Cortex of kidney (tissue), 1 donor: ENCODE data around the gene ECI2.
"Not testable (repeated sequence)": the region's sequence is repeated elsewhere in the genome, so short reads cannot be mapped to it uniquely, and the experiment has no call there.

Source experiments
- DNase-seq: peaks from one replicate; lab custom pipeline; 2025; lab: John Stamatoyannopoulos, UW

The ECI2 gene

GRCh38 chr6:4102687-4103244 is 32.6 kb downstream of the ECI2 start:
- DNase-seq, result no peak

- DNase-seq, result no peak
These were observed 34.1 kb downstream of the ECI2 start for GRCh38 chr6:4101298-4101697.

GRCh38 chr6:4100655-4101054 is 34.7 kb downstream of the ECI2 start:
- DNase-seq, result no peak

- no peak for DNase-seq
These were observed 42.1 kb downstream of the ECI2 start for GRCh38 chr6:4093288-4093687.

GRCh38 chr6:4091941-4092340 is 43.4 kb downstream of the ECI2 start:
- no peak for DNase-seq

- not testable (repeated sequence) for DNase-seq
These were observed 45.3 kb downstream of the ECI2 start for GRCh38 chr6:4090043-4090442.

- DNase-seq, result no peak
These were observed 46.7 kb downstream of the ECI2 start for GRCh38 chr6:4088704-4089103.

- no peak for DNase-seq
These were observed 50.1 kb downstream of the ECI2 start for GRCh38 chr6:4085332-4085700.

- DNase-seq, result no peak
These were observed 50.7 kb downstream of the ECI2 start for GRCh38 chr6:4084444-4085331.

- DNase-seq, result no peak
These were observed 56.5 kb downstream of the ECI2 start, which contains the start of gene FAM217A for GRCh38 chr6:4078691-4079471. Gene FAM217A (minus strand): TSS chr6:4079137. CDS start chr6:4077414, 1,723 bp downstream.

GRCh38 chr6:4074478-4075235 is 60.7 kb downstream of the ECI2 start:
- DNase-seq, result no peak

GRCh38 chr6:4071330-4071729 is 64.0 kb downstream of the ECI2 start:
- no peak for DNase-seq

GRCh38 chr6:4069199-4069598 is 66.2 kb downstream of the ECI2 start:
- DNase-seq, result no peak

- DNase-seq, result no peak
These were observed 67.7 kb downstream of the ECI2 start for GRCh38 chr6:4067673-4068072.

GRCh38 chr6:4066029-4066755 is 69.2 kb downstream of the ECI2 start:
- DNase-seq, result no peak
